K562 (cell line): ENCODE measurements around the gene PARP1. TPM values are rescaled to one million over a fixed set of nuclear protein-coding genes. Genes with fewer than 3 reads are reported as not detected.

ENCODE experiments used
- ATF1 ChIP-seq, 2 experiments: fragments of 450-650 bp in 1 of 2; IDR thresholded peaks; 2 replicates each; pipeline ENCODE4 v1.6.1; 2016; ENCODE audit warnings: missing compliant biosample characterization in 1 of 2, missing genetic modification characterization in 1 of 2
- CBX3 ChIP-seq, 2 experiments: IDR thresholded peaks; 1 replicate in 1 of 2; 2 replicates in 1 of 2; pipeline ENCODE4 v1.6.1; 2012; ENCODE audit warnings: inconsistent platforms in 2 of 2, low read length in 2 of 2, borderline replicate concordance in 1 of 2, control low read depth in 1 of 2
- CXXC5 ChIP-seq: fragments of 250-450 bp; sonication (Bioruptor Pico); IDR thresholded peaks from 2 replicates; pipeline ENCODE4 v1.8.0; 2022; ENCODE audit warnings: inconsistent platforms, mild to moderate bottlenecking, moderate library complexity
- EHMT2 ChIP-seq: fragments of 450-650 bp; IDR thresholded peaks from 2 replicates; pipeline ENCODE4 v1.6.1; 2018; ENCODE audit warnings: antibody characterized with exemption
- ERF ChIP-seq: fragments of 450-650 bp; formaldehyde crosslinking; IDR thresholded peaks from 2 replicates; pipeline ENCODE4 v1.4.0; 2020; ENCODE audit warnings: mild to moderate bottlenecking, mixed read lengths
- FIP1L1 ChIP-seq: fragments of 200-400 bp; formaldehyde crosslinking; IDR thresholded peaks from 2 replicates; pipeline ENCODE4 v1.6.1; 2018; ENCODE audit warnings: mild to moderate bottlenecking, low read depth, low read length; ENCODE audit not compliant: poor library complexity, severe bottlenecking
- GABPB1 ChIP-seq: sonication (generic); formaldehyde crosslinking; IDR thresholded peaks from 2 replicates; pipeline ENCODE4 v1.8.0; 2022; ENCODE audit warnings: mild to moderate bottlenecking, missing genetic modification reagents
- HCFC1 ChIP-seq: IDR thresholded peaks from 2 replicates; pipeline ENCODE4 v1.6.1; 2012; ENCODE audit warnings: low read depth, low read length, improper control_type of control experiment
- HNRNPL ChIP-seq: fragments of 200-400 bp; formaldehyde crosslinking; IDR thresholded peaks from 2 replicates; pipeline ENCODE4 v1.6.1; 2017; ENCODE audit warnings: low read depth, mild to moderate bottlenecking, low read length
- KAT7 ChIP-seq: sonication (generic); formaldehyde crosslinking; IDR thresholded peaks from 2 replicates; pipeline ENCODE4 v1.8.0; 2022; ENCODE audit warnings: missing genetic modification reagents, mild to moderate bottlenecking, borderline replicate concordance
- KDM2B ChIP-seq: fragments of 250-450 bp; sonication (Bioruptor Pico); IDR thresholded peaks from 2 replicates; pipeline ENCODE4 v1.8.0; 2021; ENCODE audit warnings: mild to moderate bottlenecking, moderate library complexity
- KDM4B ChIP-seq, 2 experiments: fragments of 450-650 bp in 1 of 2; sonication (generic) in 1 of 2; IDR thresholded peaks; 2 replicates each; pipeline ENCODE4 v1.6.1; 2016 to 2017; ENCODE audit warnings: borderline replicate concordance in 2 of 2, antibody characterized with exemption in 1 of 2, low read depth in 1 of 2, mild to moderate bottlenecking in 1 of 2
- PML ChIP-seq: IDR thresholded peaks from 2 replicates; pipeline ENCODE4 v1.6.1; 2012; ENCODE audit warnings: low read length, inconsistent platforms
- POLR2H ChIP-seq: IDR thresholded peaks from 2 replicates; pipeline ENCODE4 v1.6.1; 2016; ENCODE audit warnings: missing genetic modification characterization, low read depth, mild to moderate bottlenecking, control low read depth, missing compliant biosample characterization, moderate library complexity
- RFX5 ChIP-seq: IDR thresholded peaks from 2 replicates; pipeline ENCODE4 v1.6.1; 2011; ENCODE audit warnings: low read depth, mild to moderate bottlenecking, improper control_type of control experiment, low read length
- RHOXF2B ChIP-seq: fragments of 250-450 bp; sonication (Bioruptor Pico); conservative IDR thresholded peaks from 2 replicates; pipeline ENCODE4 v1.5.1; 2021
- TAF1 ChIP-seq: IDR thresholded peaks from 2 replicates; pipeline ENCODE4 v1.6.1; 2011; ENCODE audit warnings: mild to moderate bottlenecking, low read length, moderate library complexity; ENCODE audit not compliant: insufficient read depth, control insufficient read depth, severe bottlenecking; ENCODE audit errors: extremely low read depth
- TAF7 ChIP-seq: fragments of 450-650 bp; IDR thresholded peaks from 2 replicates; pipeline ENCODE4 v1.6.1; 2016; ENCODE audit warnings: missing genetic modification characterization, missing compliant biosample characterization
- TEAD4 ChIP-seq, 2 experiments: sonication (generic) in 1 of 2; formaldehyde crosslinking in 1 of 2; IDR thresholded peaks; 2 replicates each; pipeline versions ENCODE4 v1.6.1 to v1.8.0; 2012 to 2022; ENCODE audit warnings: borderline replicate concordance in 1 of 2, inconsistent platforms in 1 of 2, low read length in 1 of 2, mild to moderate bottlenecking in 1 of 2, missing genetic modification reagents in 1 of 2
- ZBED1 ChIP-seq: IDR thresholded peaks from 2 replicates; pipeline ENCODE4 v1.6.1; 2014
- ZBTB12 ChIP-seq: fragments of 250-450 bp; sonication (Bioruptor Pico); IDR thresholded peaks from 2 replicates; pipeline ENCODE4 v1.4.0; 2020
- ZBTB34 ChIP-seq: fragments of 250-450 bp; sonication (Bioruptor Pico); IDR thresholded peaks from 2 replicates; pipeline ENCODE4 v1.8.0; 2021; ENCODE audit warnings: mild to moderate bottlenecking, moderate library complexity
- ZFX ChIP-seq: sonication (generic); formaldehyde crosslinking; IDR thresholded peaks from 2 replicates; pipeline ENCODE4 v1.8.0; 2022; ENCODE audit warnings: mild to moderate bottlenecking, missing genetic modification reagents, moderate library complexity
- ZNF124 ChIP-seq: sonication (generic); formaldehyde crosslinking; IDR thresholded peaks from 2 replicates; pipeline ENCODE4 v1.8.1; 2022; ENCODE audit warnings: missing genetic modification reagents
- ZNF232 ChIP-seq: sonication (generic); formaldehyde crosslinking; IDR thresholded peaks from 2 replicates; pipeline ENCODE4 v1.8.0; 2022; ENCODE audit warnings: mild to moderate bottlenecking, missing genetic modification reagents
- ZNF316 ChIP-seq: fragments of 450-650 bp; IDR thresholded peaks from 2 replicates; pipeline ENCODE4 v1.6.1; 2016
- ZNF76 ChIP-seq: fragments of 250-450 bp; sonication (Bioruptor Pico); IDR thresholded peaks from 2 replicates; pipeline ENCODE4 v1.4.0; 2020; ENCODE audit warnings: mild to moderate bottlenecking, moderate library complexity, borderline replicate concordance
- polyA plus RNA-seq, 8 experiments: library from polyadenylated mRNA; depleted of rRNA in 4 of 8; stranded (reverse) in 5 of 8; unstranded in 3 of 8; fragments of >200 nt; fragmentation: Nextera tagmentation in 2 of 8; fragmentation: Illumina TruSeq in 1 of 8; extraction: Ambion mirVana in 2 of 8; extraction: Trizol in 1 of 8; gene quantifications; 2 replicates each; pipeline versions ENCODE4 v1.2.1 to v1.2.3, GENCODE V29; 2011 to 2014; ENCODE audit warnings: inconsistent platforms in 1 of 8, missing spikeins in 1 of 8
- total RNA-seq, 7 experiments: library from RNA; depleted of rRNA in 6 of 7; stranded (reverse); fragments of >200 nt in 6 of 7; fragmentation: Illumina TruSeq in 2 of 7; extraction: Trizol in 2 of 7; gene quantifications; 2 replicates each; pipeline versions ENCODE4 v1.2.1 to v1.2.3, GENCODE V29; 2011 to 2021; ENCODE audit warnings: low replicate concordance in 1 of 7

Gene PARP1
- total and polyA plus RNA-seq, 9 of the 15 experiments (the other 6 are each of a cell fraction or from before 2014, with no cell fraction given), result 121 to 306 (median 250) TPM

GRCh38 chr1:226407497-226408284, at the start of gene PARP1 (continued):
- TF ChIP-seq ZBTB12 (CRISPR knock-in tag) (0 out of 2 replicates have a peak, but pooled peaks have one; percentile 49), RFX5 (peak; percentile 25; the same call in 1 of the 2 replicates), EHMT2 (no peak), ZBED1 (no peak), CXXC5 (CRISPR knock-in tag) (peak; percentile 99), RHOXF2B (CRISPR knock-in tag) (no peak), PML (peak; percentile 57; the same call in 1 of the 2 replicates), ZNF124 (CRISPR knock-in tag) (no peak), TAF1 (peak; percentile 83), ZNF76 (CRISPR knock-in tag) (0 out of 2 replicates have a peak, but pooled peaks have one; percentile 60), KDM4B (IDR thresholded peaks at IDR 0.05; ENCODE audit: borderline replicate concordance in 2 of 2, low read depth in 1 of 2) (peak in 1 of 2 experiments; percentile 48; a peak in 1 of 4 replicates), KAT7 (CRISPR knock-in tag) (no peak; the same call in 1 of the 2 replicates), TAF7 (tag) (no peak), HNRNPL (0 out of 2 replicates have a peak, but pooled peaks have one; percentile 31), ZNF232 (CRISPR knock-in tag) (peak; percentile 75; the same call in 1 of the 2 replicates), CBX3 (IDR thresholded peaks at IDR 0.05; ENCODE audit: borderline replicate concordance in 1 of 2, low read length in 2 of 2) (no peak), ATF1 (CRISPR knock-in tag; IDR thresholded peaks at IDR 0.05) (no peak), ATF1 (tag; IDR thresholded peaks at IDR 0.05) (peak; percentile 90), FIP1L1 (peak; percentile 76), ZFX (CRISPR knock-in tag) (peak; percentile 86), ZNF316 (peak; percentile 99), ZBTB34 (no peak), HCFC1 (peak; percentile 75), TEAD4 (IDR thresholded peaks at IDR 0.05; ENCODE audit: low read length) (peak; percentile 52; the same call in 1 of the 2 replicates), TEAD4 (CRISPR knock-in tag; IDR thresholded peaks at IDR 0.05; ENCODE audit: borderline replicate concordance) (no peak), ERF (CRISPR knock-in tag) (peak; percentile 52; the same call in 1 of the 2 replicates), GABPB1 (CRISPR knock-in tag) (peak; percentile 73), POLR2H (peak; percentile 81), KDM2B (CRISPR knock-in tag) (0 out of 2 replicates have a peak, but pooled peaks have one; percentile 36)
